ENCODE measurements around the gene ASXL1.
"Not testable (repeated sequence)": the region's sequence is repeated elsewhere in the genome, so short reads cannot be mapped to it uniquely, and the experiment has no call there.

Gene ASXL1

GRCh38 chr20:32359633-32360332, 1.7 kb downstream of the ASXL1 start:
- in situ Hi-C loops (cut with MboI; ENCODE audit: low sequenced_read_pairs), result no loop called here

DNA sequence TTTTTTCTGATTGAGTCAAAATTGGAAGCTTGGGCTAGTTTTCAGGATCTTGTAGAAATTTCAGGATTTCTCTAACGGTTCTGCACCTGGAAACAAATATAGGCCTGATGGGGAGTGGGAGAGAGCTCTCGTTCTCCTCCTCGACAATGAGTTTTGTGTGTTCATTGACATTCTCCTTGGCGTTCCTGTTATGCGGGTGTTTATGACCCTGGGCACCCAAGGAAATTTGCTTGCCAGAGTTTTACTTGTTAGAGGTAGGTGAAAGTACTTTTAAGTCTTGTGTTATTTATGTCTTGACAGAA, 2.2 kb downstream of the ASXL1 start:
- in situ Hi-C loops (cut with MboI; ENCODE audit: low sequenced_read_pairs), result no loop called here

GRCh38 chr20:32362901-32363364, 4.8 kb downstream of the ASXL1 start:
- in situ Hi-C loops (cut with MboI; ENCODE audit: low sequenced_read_pairs), result no loop called here

GRCh38 chr20:32363492-32363891, 5.4 kb downstream of the ASXL1 start:
- in situ Hi-C loops (cut with MboI; ENCODE audit: low sequenced_read_pairs), result no loop called here

DNA sequence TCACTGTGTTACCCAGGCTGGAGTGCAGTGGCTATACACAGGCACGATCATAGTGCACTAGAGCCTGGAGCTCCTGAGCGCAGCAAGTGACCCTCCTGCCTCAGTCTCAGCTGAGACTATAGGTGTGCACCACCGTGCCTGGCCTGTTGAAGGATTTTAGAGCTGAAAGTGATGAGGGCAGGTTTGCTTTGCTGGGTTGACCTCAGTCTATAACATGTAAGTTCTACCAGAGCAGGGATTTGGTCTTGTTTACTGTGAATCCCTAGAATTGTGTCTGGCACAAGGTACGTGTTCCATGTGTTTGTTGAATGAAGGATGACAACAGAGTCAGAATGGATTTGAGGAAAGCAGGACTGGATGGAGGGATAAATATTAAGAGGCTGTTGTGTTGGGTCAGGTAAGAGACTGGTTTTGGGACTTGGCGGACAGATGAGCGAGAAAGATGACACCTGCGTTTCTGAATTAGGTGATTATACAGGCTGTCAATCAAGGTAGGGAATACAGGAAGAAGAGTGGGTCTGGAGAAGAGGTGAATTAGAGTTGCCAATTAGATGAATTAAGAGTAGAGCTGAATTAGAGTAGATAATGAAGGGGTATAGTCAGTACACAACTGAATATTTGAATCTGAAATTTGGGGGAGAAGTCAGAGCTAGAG, 6.5 kb downstream of the ASXL1 start:
- in situ Hi-C loops (cut with MboI; ENCODE audit: low sequenced_read_pairs), result no loop called here

GRCh38 chr20:32365564-32365963, 7.4 kb downstream of the ASXL1 start:
- in situ Hi-C loops (cut with MboI; ENCODE audit: low sequenced_read_pairs), result no loop called here

DNA sequence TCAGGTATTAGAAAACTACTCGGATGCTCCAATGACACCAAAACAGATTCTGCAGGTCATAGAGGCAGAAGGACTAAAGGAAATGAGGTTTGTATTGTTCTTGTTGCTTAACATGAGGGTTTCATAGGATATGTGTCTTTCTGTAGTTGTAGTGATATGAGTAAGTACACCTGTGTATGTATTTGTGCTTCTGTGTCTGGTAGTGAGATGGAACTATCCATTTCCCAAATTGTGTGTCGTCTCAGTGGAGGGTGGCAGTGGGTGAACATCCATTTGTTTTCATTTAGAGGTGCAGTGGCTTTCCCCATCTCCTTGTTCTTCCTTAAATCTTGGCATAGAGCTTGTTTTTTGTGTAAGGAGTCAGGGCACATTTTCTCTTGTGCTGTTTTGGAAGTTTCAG, 8.2 kb downstream of the ASXL1 start:
- in situ Hi-C loops (cut with MboI; ENCODE audit: low sequenced_read_pairs), result no loop called here

DNA sequence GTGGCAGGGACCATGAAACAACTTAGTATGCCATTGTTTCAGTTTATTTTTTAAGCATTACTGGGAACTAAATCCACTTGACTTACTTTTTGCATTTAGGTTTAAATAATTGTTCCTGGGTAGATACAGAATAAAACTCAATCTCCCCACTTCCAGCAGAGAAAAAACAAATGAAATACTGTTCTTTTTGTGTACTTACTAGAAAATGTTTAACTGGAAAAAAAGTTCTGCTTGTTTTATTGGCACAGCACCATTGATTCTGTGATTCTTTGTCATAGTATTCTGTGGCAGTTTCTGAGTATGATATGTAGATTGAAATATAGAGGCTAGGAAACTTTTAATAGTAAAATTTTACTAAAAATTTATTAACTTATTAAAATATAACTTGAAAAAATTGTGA, 10.2 kb downstream of the ASXL1 start:
- in situ Hi-C loops (cut with MboI; ENCODE audit: low sequenced_read_pairs), result no loop called here

GRCh38 chr20:32368925-32369324, 10.8 kb downstream of the ASXL1 start:
- in situ Hi-C loops (cut with MboI; ENCODE audit: low sequenced_read_pairs), result no loop called here

- in situ Hi-C loops (cut with MboI; ENCODE audit: low sequenced_read_pairs), result no loop called here
Measured at GRCh38 chr20:32370897-32371296, 12.8 kb downstream of the ASXL1 start.

GRCh38 chr20:32378461-32378860, 20.3 kb downstream of the ASXL1 start:
- in situ Hi-C loops (cut with MboI; ENCODE audit: low sequenced_read_pairs), result no loop called here

DNA sequence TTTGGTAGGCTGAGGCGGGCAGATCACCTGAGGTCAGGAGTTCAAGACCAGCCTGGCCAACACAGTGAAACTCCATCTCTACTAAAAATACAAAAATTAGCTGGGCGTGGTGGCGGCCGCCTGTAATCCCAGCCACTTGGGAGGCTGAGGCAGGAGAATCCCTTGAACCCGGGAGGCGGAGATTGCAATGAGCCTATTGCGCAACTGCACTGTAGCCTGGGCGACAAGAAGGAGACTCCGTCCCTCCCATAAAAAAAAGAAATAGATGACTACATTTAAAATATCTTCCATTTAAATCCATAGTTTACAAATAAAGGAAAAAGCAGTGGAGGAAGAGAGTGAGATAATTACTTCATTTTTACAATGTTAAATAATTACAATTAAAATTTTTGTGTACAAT, 21.9 kb downstream of the ASXL1 start:
- in situ Hi-C loops (cut with MboI; ENCODE audit: low sequenced_read_pairs), result not testable (repeated sequence)

GRCh38 chr20:32380745-32381144, 22.6 kb downstream of the ASXL1 start:
- in situ Hi-C loops (cut with MboI; ENCODE audit: low sequenced_read_pairs), result no loop called here

DNA sequence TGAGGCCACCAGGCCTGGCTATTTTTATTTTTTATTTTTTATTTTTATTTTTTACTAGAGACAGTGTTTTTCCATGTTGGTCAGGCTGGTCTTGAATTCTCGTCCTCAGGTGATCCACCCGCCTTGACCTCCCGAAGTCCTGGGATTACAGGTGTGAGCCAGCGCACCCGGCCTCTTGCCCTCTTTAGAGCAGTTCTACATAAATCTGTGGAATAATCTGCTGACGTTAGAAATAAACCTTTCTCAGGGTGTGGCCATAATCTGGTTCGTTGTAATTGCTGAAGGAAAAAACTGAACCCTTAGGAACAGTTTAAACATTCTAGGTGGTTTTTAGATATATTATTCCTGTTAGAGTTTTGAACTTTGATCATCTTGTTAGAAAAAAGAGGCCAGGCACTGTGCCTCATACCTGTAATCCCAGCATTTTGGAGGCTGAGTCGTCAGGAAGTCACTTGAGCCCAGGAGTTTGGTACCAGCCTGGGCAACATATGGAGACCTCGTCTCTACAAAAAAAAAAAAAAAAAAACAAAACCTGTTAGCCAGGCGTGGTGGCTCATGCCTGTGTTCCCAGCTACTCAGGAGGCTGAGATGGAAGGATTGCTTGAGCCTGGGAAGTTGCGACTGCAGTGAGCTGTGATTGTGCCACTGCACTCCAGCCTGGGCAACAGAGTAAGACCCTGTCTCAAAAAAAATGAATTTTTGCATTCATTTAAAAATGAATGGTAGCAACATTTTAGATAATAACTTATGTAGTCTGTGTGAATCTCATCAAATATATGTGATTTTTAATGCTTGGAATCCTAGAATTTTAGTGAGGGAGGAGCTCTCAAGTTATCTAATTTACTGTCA, 24.2 kb downstream of the ASXL1 start:
- in situ Hi-C loops (cut with MboI; ENCODE audit: low sequenced_read_pairs), result no loop called here

DNA sequence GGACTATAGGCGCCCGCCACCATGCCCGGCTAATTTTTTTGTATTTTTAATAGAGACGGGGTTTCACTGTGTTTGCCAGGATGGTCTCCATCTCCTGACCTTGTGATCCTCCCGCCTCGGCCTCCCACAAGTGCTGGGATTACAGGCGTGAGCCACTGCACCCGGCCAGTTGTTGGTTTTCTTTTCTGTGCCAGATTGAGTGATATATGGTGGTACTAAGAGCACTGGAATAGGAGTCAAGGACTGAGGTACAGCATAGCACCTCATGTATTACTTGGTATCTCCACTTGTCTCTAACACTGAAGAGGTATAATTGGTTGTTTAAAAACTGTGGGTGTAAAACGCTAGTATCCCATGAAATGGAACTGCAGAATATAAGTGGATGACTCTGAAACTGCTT, 25.3 kb downstream of the ASXL1 start:
- in situ Hi-C loops (cut with MboI; ENCODE audit: low sequenced_read_pairs), result not testable (repeated sequence)

- in situ Hi-C loops (cut with MboI; ENCODE audit: low sequenced_read_pairs), result no loop called here
Measured at GRCh38 chr20:32385541-32385940, 27.4 kb downstream of the ASXL1 start.

- in situ Hi-C loops (cut with MboI; ENCODE audit: low sequenced_read_pairs), result no loop called here
Measured at GRCh38 chr20:32386091-32386490, 28.0 kb downstream of the ASXL1 start.

DNA sequence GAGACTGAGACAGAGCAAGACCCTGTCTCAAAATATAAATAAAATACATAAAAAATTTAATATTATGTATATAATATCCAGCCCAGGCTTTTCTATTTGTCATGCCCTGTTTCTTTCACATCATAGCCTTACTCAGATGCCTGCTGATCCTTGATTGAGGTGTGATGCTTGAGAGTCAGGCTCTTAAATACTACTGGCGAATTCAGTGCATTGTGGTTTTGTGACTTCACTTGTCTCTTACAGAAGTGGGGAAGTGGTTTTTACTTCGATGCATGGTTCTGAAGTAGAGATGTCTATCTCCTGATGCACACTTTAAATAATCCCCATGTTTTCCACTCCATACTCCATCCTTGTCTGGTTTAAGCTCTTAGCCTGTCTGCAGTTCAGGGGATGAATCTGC, 29.1 kb downstream of the ASXL1 start:
- in situ Hi-C loops (cut with MboI; ENCODE audit: low sequenced_read_pairs), result no loop called here

DNA sequence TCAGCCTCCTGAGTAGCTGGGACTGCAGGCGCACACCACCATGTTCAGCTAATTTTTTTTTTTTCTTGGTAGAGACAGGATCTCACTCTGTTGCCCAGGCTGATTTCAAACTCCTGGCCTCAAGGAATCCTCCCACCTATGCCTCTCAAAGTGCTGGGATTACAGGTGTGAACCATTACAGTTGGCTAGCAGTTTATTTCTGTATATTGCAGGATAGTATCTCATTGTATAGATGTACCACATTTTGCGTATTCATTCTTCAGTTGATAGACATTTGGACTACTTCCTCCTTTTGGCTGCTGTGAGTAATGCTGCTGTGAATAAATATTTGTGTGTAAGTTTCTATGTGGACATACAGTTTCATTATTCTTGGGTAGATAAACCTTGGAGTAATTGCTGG, 32.9 kb downstream of the ASXL1 start:
- in situ Hi-C loops (cut with MboI; ENCODE audit: low sequenced_read_pairs), result no loop called here

GRCh38 chr20:32395066-32395465, 36.9 kb downstream of the ASXL1 start:
- in situ Hi-C loops (cut with MboI; ENCODE audit: low sequenced_read_pairs), result no loop called here

- in situ Hi-C loops (cut with MboI; ENCODE audit: low sequenced_read_pairs), result no loop called here
Measured at GRCh38 chr20:32396646-32397160, 38.6 kb downstream of the ASXL1 start.

Measured in hTERT RPE-1 (cell line).